GM20000 (cell line): Measurements from ENCODE around the gene CADPS2.
"Not testable (repeated sequence)": the region's sequence is repeated elsewhere in the genome, so short reads cannot be mapped to it uniquely, and the experiment has no call there.

Source experiments
- DNase-seq: peaks from one replicate; pipeline ENCODE4 v3.0.0; 2012; ENCODE audit warnings: low spot score
- CTCF ChIP-seq: IDR thresholded peaks from 2 replicates; pipeline ENCODE4 v1.5.1; 2012; ENCODE audit warnings: mild to moderate bottlenecking, control low read depth; ENCODE audit errors: extremely low read depth, missing control alignments

The CADPS2 gene

GRCh38 chr7:122844191-122844988 lies 41.9 kb downstream of the CADPS2 start:
- DNase-seq = no peak

GRCh38 chr7:122842971-122843370 lies 43.3 kb downstream of the CADPS2 start:
- TF ChIP-seq CTCF = no peak
- DNase-seq = no peak

More at GRCh38 chr7:122844191-122844988, 41.9 kb downstream of the CADPS2 start:
- TF ChIP-seq CTCF = no peak

GRCh38 chr7:122836286-122836685 lies 50.0 kb downstream of the CADPS2 start:
- DNase-seq = not testable (repeated sequence)

- not testable (repeated sequence) for DNase-seq
Observed at GRCh38 chr7:122834571-122834942, 51.7 kb downstream of the CADPS2 start.

GRCh38 chr7:122833888-122834570 lies 52.2 kb downstream of the CADPS2 start:
- DNase-seq = no peak
- no peak for TF ChIP-seq CTCF

GRCh38 chr7:122831436-122831835 lies 54.8 kb downstream of the CADPS2 start:
- TF ChIP-seq CTCF = no peak
- no peak for DNase-seq

GRCh38 chr7:122829962-122830361 lies 56.3 kb downstream of the CADPS2 start:
- TF ChIP-seq CTCF = no peak
- DNase-seq = no peak

GRCh38 chr7:122827763-122828162 lies 58.5 kb downstream of the CADPS2 start:
- DNase-seq = no peak
- no peak for TF ChIP-seq CTCF
